ENCODE data around the gene DDAH1. TPM values are rescaled to one million over a fixed set of nuclear protein-coding genes. Genes with fewer than 3 reads are reported as not detected.
A peak's percentile ranks its signal among the peaks of the same experiment; 100 is the strongest.

DDAH1 gene
- total RNA-seq, 1 experiment from 2014 or later, result 0.15 TPM

DNA sequence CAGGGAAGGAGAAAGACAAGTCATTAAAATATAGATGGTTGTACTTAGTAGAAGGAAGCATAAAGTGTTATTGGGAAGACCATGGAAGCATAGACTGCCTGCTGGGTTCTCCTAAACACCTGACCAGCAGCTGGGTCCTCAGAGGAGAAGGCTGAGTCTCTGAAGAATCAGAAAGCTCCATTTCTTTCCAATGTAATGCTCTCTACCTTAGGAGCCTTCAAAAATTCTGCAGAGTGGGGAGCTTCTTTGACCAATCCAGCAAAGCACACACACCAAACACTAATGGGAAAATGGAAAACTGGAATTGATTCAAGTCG, 167.5 kb downstream of the DDAH1 start:
- H3K79me2 ChIP-seq (ENCODE audit: low read length), result no peaks in the 10 kb centered on the region
- H3K36me3 ChIP-seq (ENCODE audit: insufficient read depth, low read length), result no peaks in the 10 kb centered on the region
- DNase-seq, result no peak
- H3K9ac ChIP-seq (ENCODE audit: low read length), result no peak overlapping the region
- no peak overlapping the region for H3K4me2 ChIP-seq (ENCODE audit: low read depth, low read length, poor library complexity, severe bottlenecking)
- H3K4me1 ChIP-seq (ENCODE audit: low read length), result peaks cover 17% of the 10 kb centered on the region
- no peaks in the 10 kb centered on the region for H3K9me2 ChIP-seq (replicated peaks; ENCODE audit: insufficient read depth, low read length)
- H4K20me1 ChIP-seq (ENCODE audit: insufficient read depth, low read depth, low read length), result no peaks in the 10 kb centered on the region
- H2AFZ ChIP-seq (ENCODE audit: low read length), result no peak overlapping the region
- no peak overlapping the region for H3K4me3 ChIP-seq (ENCODE audit: low read length)
- H3K9me3 ChIP-seq (ENCODE audit: low read length), result no peaks in the 10 kb centered on the region
- H3K27me3 ChIP-seq (ENCODE audit: low read length), result no peaks in the 10 kb centered on the region
- H3K27ac ChIP-seq (ENCODE audit: low read length), result no peak overlapping the region

DNA sequence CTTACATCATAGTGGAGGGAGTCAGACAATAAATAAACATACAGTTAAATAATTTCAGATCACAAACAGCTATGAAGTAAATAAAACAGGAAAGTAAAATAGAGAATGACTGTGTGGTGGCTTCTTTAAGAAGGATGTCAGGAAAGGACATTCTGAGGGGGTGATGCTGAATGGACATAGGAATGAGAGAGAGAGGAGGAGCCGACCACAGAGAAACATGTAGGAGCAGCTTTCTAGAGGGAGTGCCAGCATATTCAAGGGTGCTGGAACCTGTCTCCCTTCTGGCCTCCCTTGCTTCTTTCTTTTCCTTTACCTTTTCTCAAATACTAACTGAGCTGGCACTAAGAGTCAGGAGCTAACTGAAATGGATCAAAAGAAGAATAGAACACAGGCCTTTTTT, 168.0 kb downstream of the DDAH1 start:
- no peaks in the 10 kb centered on the region for H3K36me3 ChIP-seq (ENCODE audit: insufficient read depth, low read length)
- no peak for DNase-seq
- H4K20me1 ChIP-seq (ENCODE audit: insufficient read depth, low read depth, low read length), result no peaks in the 10 kb centered on the region
- no peak overlapping the region for H3K4me2 ChIP-seq (ENCODE audit: low read depth, low read length, poor library complexity, severe bottlenecking)
- H2AFZ ChIP-seq (ENCODE audit: low read length), result no peak overlapping the region
- H3K27ac ChIP-seq (ENCODE audit: low read length), result no peak overlapping the region
- no peaks in the 10 kb centered on the region for H3K27me3 ChIP-seq (ENCODE audit: low read length)
- no peaks in the 10 kb centered on the region for H3K79me2 ChIP-seq (ENCODE audit: low read length)
- no peak overlapping the region for H3K4me3 ChIP-seq (ENCODE audit: low read length)
- no peaks in the 10 kb centered on the region for H3K9me2 ChIP-seq (replicated peaks; ENCODE audit: insufficient read depth, low read length)
- H3K4me1 ChIP-seq (ENCODE audit: low read length), result peaks cover 22% of the 10 kb centered on the region
- no peak overlapping the region for H3K9ac ChIP-seq (ENCODE audit: low read length)
- no peaks in the 10 kb centered on the region for H3K9me3 ChIP-seq (ENCODE audit: low read length)

DNA sequence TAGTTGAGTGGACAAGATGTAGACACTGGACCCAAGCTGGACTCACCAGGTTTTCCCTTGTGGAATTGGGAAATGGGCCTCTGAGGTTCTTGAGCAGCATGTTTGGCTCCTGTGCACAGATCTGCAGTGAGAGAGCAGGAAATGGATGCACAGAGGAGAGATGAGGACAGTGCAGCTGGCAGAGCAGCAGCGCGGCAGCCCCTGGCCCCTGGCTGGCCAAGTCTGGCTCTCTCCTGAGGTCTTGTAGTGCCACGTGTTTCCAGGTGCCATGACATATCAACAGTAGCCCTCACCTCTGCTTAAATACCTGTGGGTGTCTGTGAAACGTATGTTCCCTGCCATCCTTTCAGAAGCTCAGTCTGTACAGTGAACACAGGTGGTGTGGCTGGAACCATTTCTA, 169.3 kb downstream of the DDAH1 start:
- Histone ChIP-seq H3K4me2 (ENCODE audit: low read depth, low read length, poor library complexity, severe bottlenecking) (no peak overlapping the region), H2AFZ (ENCODE audit: low read length) (no peak overlapping the region)

DNA sequence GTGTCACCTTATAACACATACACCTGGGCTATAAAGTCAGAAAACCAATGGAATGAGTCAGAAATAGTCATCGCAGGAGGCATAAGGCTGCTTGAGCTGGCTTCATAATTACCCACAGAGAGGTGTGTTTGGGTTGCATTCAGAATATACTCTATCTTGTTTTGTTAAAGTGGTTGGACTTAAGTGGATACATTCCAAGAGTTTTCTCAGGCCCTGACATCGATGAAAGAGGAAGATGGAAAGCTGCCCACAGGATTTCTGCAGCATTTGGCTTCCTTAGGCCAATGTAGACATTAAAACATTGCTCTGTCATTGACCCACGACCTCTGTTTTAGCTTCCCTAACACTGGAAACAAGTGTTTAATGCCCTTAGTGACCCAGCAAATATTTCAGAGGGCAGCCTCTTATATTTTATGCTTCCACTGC, 169.9 kb downstream of the DDAH1 start:
- Histone ChIP-seq H3K9me2 (replicated peaks; ENCODE audit: insufficient read depth, low read length) (no peaks in the 10 kb centered on the region), H3K9ac (ENCODE audit: low read length) (no peak overlapping the region), H3K27me3 (ENCODE audit: low read length) (no peaks in the 10 kb centered on the region), H3K27ac (ENCODE audit: low read length) (no peak overlapping the region), H2AFZ (ENCODE audit: low read length) (no peak overlapping the region), H3K4me2 (ENCODE audit: low read depth, low read length, poor library complexity, severe bottlenecking) (no peak overlapping the region), H3K4me1 (ENCODE audit: low read length) (peaks cover 42% of the 10 kb centered on the region), H3K79me2 (ENCODE audit: low read length) (no peaks in the 10 kb centered on the region), H3K9me3 (ENCODE audit: low read length) (no peaks in the 10 kb centered on the region), H3K4me3 (ENCODE audit: low read length) (no peak overlapping the region), H3K36me3 (ENCODE audit: insufficient read depth, low read length) (no peaks in the 10 kb centered on the region), H4K20me1 (ENCODE audit: insufficient read depth, low read depth, low read length) (no peaks in the 10 kb centered on the region)
- no peak for DNase-seq

More for the DNA sequence above, 169.3 kb downstream of the DDAH1 start:
- Histone ChIP-seq H4K20me1 (ENCODE audit: insufficient read depth, low read depth, low read length) (no peaks in the 10 kb centered on the region), H3K79me2 (ENCODE audit: low read length) (no peaks in the 10 kb centered on the region), H3K9me3 (ENCODE audit: low read length) (no peaks in the 10 kb centered on the region), H3K4me3 (ENCODE audit: low read length) (no peak overlapping the region), H3K9me2 (replicated peaks; ENCODE audit: insufficient read depth, low read length) (no peaks in the 10 kb centered on the region), H3K27me3 (ENCODE audit: low read length) (no peaks in the 10 kb centered on the region), H3K27ac (ENCODE audit: low read length) (no peak overlapping the region), H3K4me1 (ENCODE audit: low read length) (peaks cover 35% of the 10 kb centered on the region), H3K36me3 (ENCODE audit: insufficient read depth, low read length) (no peaks in the 10 kb centered on the region), H3K9ac (ENCODE audit: low read length) (no peak overlapping the region)
- DNase-seq, result no peak

DNA sequence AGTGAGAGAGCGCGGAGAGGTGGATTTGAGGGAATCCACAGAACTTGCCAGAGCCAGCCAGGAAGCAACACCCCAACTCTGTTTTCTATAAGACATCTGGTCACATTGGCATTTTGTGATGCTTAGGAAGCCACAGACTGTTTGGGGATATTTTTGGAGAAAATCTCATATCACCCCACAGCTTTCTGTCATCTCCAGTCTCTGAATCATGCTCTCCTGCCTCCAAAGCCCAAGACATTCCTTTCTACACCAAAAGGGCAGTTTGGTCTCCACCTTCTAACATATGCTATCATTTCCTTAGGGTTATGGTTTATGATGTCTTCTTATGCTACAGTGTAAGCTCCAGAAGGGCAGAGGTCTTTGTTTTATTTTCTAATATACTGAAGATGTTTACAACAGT, 174.1 kb downstream of the DDAH1 start:
- Histone ChIP-seq H4K20me1 (ENCODE audit: insufficient read depth, low read depth, low read length) (no peaks in the 10 kb centered on the region), H3K27ac (ENCODE audit: low read length) (peak overlapping the region; percentile 74; the same call in 1 of the 2 replicates), H3K9me3 (ENCODE audit: low read length) (no peaks in the 10 kb centered on the region), H3K9me2 (replicated peaks; ENCODE audit: insufficient read depth, low read length) (no peaks in the 10 kb centered on the region), H3K4me1 (ENCODE audit: low read length) (peaks cover 41% of the 10 kb centered on the region), H3K27me3 (ENCODE audit: low read length) (no peaks in the 10 kb centered on the region), H3K36me3 (ENCODE audit: insufficient read depth, low read length) (no peaks in the 10 kb centered on the region), H3K79me2 (ENCODE audit: low read length) (no peaks in the 10 kb centered on the region), H3K9ac (ENCODE audit: low read length) (peak overlapping the region; percentile 55; the same call in 1 of the 2 replicates), H3K4me2 (ENCODE audit: low read depth, low read length, poor library complexity, severe bottlenecking) (peak overlapping the region; percentile 74), H3K4me3 (ENCODE audit: low read length) (peak overlapping the region; percentile 47), H2AFZ (ENCODE audit: low read length) (peak overlapping the region; percentile 63; the same call in 1 of the 2 replicates)
- no peak for DNase-seq

DNA sequence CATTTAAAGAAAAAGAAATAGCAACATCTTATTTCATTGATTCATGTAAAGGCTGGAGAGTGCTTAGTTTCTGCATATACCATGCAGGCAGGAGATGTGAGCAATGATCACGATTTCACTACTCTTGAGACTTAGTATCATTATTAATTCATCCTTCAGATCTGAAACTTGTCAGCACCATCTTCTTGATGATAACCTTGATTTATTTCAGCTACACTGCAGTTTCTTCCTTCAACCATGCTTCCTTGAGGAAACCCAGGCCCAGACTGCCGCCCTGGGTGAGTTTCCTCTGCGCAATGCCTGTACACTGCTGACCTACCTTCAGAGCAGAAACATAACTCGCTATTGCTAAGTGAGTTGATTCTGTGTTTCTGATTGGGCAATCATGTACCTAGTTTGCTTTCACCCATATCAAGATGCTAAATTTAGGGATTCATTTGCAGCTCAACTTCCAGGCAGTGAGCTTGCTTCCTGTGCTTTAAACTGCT, 175.1 kb downstream of the DDAH1 start:
- H3K27me3 ChIP-seq (ENCODE audit: low read length), result no peaks in the 10 kb centered on the region
- H2AFZ ChIP-seq (ENCODE audit: low read length), result peak overlapping the region; percentile 63
- no peaks in the 10 kb centered on the region for H3K9me2 ChIP-seq (replicated peaks; ENCODE audit: insufficient read depth, low read length)
- H3K27ac ChIP-seq (ENCODE audit: low read length), result peak overlapping the region; percentile 74
- no peaks in the 10 kb centered on the region for H3K36me3 ChIP-seq (ENCODE audit: insufficient read depth, low read length)
- no peaks in the 10 kb centered on the region for H3K79me2 ChIP-seq (ENCODE audit: low read length)
- peak overlapping the region; percentile 47 for H3K4me3 ChIP-seq (ENCODE audit: low read length)
- DNase-seq, result peak; percentile 86
- H3K4me1 ChIP-seq (ENCODE audit: low read length), result peaks cover 41% of the 10 kb centered on the region
- H3K4me2 ChIP-seq (ENCODE audit: low read depth, low read length, poor library complexity, severe bottlenecking), result peak overlapping the region; percentile 74
- peak overlapping the region; percentile 55 for H3K9ac ChIP-seq (ENCODE audit: low read length)
- no peaks in the 10 kb centered on the region for H4K20me1 ChIP-seq (ENCODE audit: insufficient read depth, low read depth, low read length)
- no peaks in the 10 kb centered on the region for H3K9me3 ChIP-seq (ENCODE audit: low read length)

DNA sequence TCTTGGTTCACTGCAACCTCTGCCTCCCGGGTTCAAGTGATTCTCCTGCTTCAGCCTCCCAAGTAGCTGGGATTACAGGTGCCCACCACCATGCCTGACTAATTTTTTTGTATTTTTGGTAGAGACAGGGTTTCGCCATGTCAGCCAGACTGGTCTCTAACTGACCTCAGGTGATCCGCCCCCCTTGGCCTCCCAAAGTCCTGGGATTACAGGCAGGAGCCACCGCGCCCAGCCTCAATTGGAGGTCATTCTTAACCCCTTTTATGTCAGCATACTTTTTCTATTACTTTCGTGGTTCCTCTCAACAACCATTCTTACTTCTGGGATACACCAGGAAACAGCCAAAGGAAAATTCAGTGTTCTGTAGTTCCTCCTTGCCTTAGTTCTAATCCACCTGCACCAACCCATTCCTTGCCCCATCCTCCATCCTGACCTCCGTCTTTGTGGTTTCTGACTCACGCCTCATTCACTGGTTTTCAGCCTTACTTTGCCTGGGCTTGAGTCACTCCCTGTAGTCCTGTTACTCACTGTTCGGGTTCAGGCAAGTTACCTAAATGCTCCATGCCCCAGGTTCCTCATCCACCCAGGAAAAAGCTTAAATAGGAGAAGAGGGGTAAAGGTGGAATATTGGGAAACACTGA, 175.6 kb downstream of the DDAH1 start:
- Histone ChIP-seq H3K9me2 (replicated peaks; ENCODE audit: insufficient read depth, low read length) (no peaks in the 10 kb centered on the region), H3K79me2 (ENCODE audit: low read length) (no peaks in the 10 kb centered on the region), H3K4me1 (ENCODE audit: low read length) (peaks cover 41% of the 10 kb centered on the region), H3K27me3 (ENCODE audit: low read length) (no peaks in the 10 kb centered on the region), H3K27ac (ENCODE audit: low read length) (peak overlapping the region; percentile 74), H3K9me3 (ENCODE audit: low read length) (no peaks in the 10 kb centered on the region), H3K36me3 (ENCODE audit: insufficient read depth, low read length) (no peaks in the 10 kb centered on the region), H4K20me1 (ENCODE audit: insufficient read depth, low read depth, low read length) (no peaks in the 10 kb centered on the region), H3K4me2 (ENCODE audit: low read depth, low read length, poor library complexity, severe bottlenecking) (peak overlapping the region; percentile 74), H3K9ac (ENCODE audit: low read length) (peak overlapping the region; percentile 55), H2AFZ (ENCODE audit: low read length) (peak overlapping the region; percentile 63), H3K4me3 (ENCODE audit: low read length) (peak overlapping the region; percentile 47)
- DNase-seq, result no peak

DNA sequence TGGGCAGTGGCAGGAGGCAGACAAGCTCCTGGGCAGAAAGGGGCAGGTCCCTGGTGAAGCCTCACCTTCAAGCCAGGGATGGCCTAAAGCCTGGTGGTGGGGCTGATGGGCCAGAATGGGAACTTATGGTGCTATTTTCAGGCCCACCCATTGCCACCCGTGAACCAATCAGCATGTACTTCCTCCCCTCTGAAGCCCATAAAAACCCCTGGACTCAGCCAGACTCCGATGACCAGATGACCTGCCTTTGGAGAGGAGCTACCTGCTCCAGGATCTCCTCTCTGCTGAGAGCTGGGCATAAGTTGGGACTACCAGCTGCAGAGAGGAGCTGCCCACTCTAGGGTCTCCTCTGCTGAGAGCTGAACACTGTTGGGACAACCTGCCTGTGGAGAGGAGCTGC, 180.8 kb downstream of the DDAH1 start:
- H3K9ac ChIP-seq (ENCODE audit: low read length), result no peak overlapping the region
- H3K4me3 ChIP-seq (ENCODE audit: low read length), result no peak overlapping the region
- no peaks in the 10 kb centered on the region for H3K9me3 ChIP-seq (ENCODE audit: low read length)
- H3K27ac ChIP-seq (ENCODE audit: low read length), result no peak overlapping the region
- DNase-seq, result no peak
- H3K79me2 ChIP-seq (ENCODE audit: low read length), result no peaks in the 10 kb centered on the region
- H3K36me3 ChIP-seq (ENCODE audit: insufficient read depth, low read length), result no peaks in the 10 kb centered on the region
- no peaks in the 10 kb centered on the region for H3K9me2 ChIP-seq (replicated peaks; ENCODE audit: insufficient read depth, low read length)
- no peak overlapping the region for H3K4me2 ChIP-seq (ENCODE audit: low read depth, low read length, poor library complexity, severe bottlenecking)
- no peaks in the 10 kb centered on the region for H3K27me3 ChIP-seq (ENCODE audit: low read length)
- H3K4me1 ChIP-seq (ENCODE audit: low read length), result peaks cover 1% of the 10 kb centered on the region
- H2AFZ ChIP-seq (ENCODE audit: low read length), result no peak overlapping the region
- no peaks in the 10 kb centered on the region for H4K20me1 ChIP-seq (ENCODE audit: insufficient read depth, low read depth, low read length)

Measured in Karpas-422 (cell line).